ENCODE data around the gene ROPN1. TPM values are rescaled to one million over a fixed set of nuclear protein-coding genes. Genes with fewer than 3 reads are reported as not detected.
"Not testable (repeated sequence)": the region's sequence is repeated elsewhere in the genome, so short reads cannot be mapped to it uniquely, and the experiment has no call there.

The ROPN1 gene
- total and polyA plus RNA-seq, 2 of the 4 experiments (the other 2 are of a cell fraction): 0.03 to 0.18 TPM

DNA sequence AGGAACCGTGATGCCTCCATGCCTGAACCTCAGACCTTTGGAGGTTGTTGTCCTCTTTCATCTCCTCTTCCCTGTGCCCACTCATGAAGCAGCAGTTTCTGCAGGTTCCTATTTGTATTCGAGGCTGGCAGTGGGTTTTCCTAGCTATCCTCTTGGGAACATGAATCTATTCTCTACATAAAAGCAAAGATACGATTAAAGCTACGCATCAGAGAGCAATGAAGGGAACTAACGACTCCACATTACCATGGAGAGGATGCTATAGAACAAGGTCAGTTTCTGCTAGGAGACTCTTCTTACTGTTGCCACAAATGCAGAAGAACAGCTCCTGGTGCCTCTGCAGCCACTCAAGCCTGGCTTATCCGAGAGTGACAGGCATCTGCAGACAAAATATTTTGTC, 9.4 kb upstream of the ROPN1 start:
- WGBS, 2 experiments (ENCODE audit: extremely low coverage in 2 of 2, insufficient read length in 1 of 2): no CpG with 5 or more reads among the region's 6 CpGs
- H3K56ac ChIP-seq (ENCODE audit: extremely low read depth, insufficient read depth, low read length); H4K91ac ChIP-seq (ENCODE audit: insufficient read depth, low read depth, low read length); intact Hi-C loops (cut with micrococcal nuclease); H3K9me3 ChIP-seq (ENCODE audit: control insufficient read depth, insufficient read depth, low read length); dilution Hi-C loops (cut with HindIII; ENCODE audit: low sequenced_read_pairs, unreplicated experiment); H4K5ac ChIP-seq (ENCODE audit: low read depth, low read length); H3K36me3 ChIP-seq (ENCODE audit: control insufficient read depth, insufficient read depth, low read length); CTCF ChIA-PET; H3K18ac ChIP-seq (ENCODE audit: low read depth, low read length); H2AFZ ChIP-seq (replicated peaks; ENCODE audit: low read length, poor library complexity); H4K20me1 ChIP-seq (ENCODE audit: insufficient read depth, low read length); DNase-seq; H3K23ac ChIP-seq (ENCODE audit: low read depth, low read length); H3K4me3 ChIP-seq (ENCODE audit: insufficient read depth, low read depth, low read length); H2AK5ac ChIP-seq (ENCODE audit: low read depth, low read length); H3K9ac ChIP-seq (ENCODE audit: low read depth, low read length); H3K9me1 ChIP-seq (ENCODE audit: insufficient read depth, low read length); H3K4me1 ChIP-seq (ENCODE audit: control insufficient read depth, insufficient read depth, low read length); H4K8ac ChIP-seq (ENCODE audit: low read depth in 2 of 2, low read length in 2 of 2); POLR2A ChIA-PET (ENCODE audit: unreplicated experiment); H2BK120ac ChIP-seq (ENCODE audit: low read depth, low read length); H2BK5ac ChIP-seq (ENCODE audit: low read depth, low read length, poor library complexity, severe bottlenecking); H2AK9ac ChIP-seq (replicated peaks; ENCODE audit: low read depth, low read length, poor library complexity); H3K79me1 ChIP-seq (ENCODE audit: low read depth in 1 of 2, low read length in 2 of 2); ATAC-seq (ENCODE audit: low read depth); H3K14ac ChIP-seq (replicated peaks; ENCODE audit: low read depth, low read length); H2BK20ac ChIP-seq (ENCODE audit: low read depth, low read length); H2BK15ac ChIP-seq (ENCODE audit: low read depth, low read length); H3K4me2 ChIP-seq (ENCODE audit: low read depth, low read length); BruUV-seq (replicated peaks); in situ Hi-C loops (cut with MboI; ENCODE audit: low sequenced_read_pairs); H3K4ac ChIP-seq (ENCODE audit: low read depth, low read length); H3K27ac ChIP-seq (ENCODE audit: insufficient read depth, low read length): not testable (repeated sequence)
- H3K27me3 ChIP-seq (ENCODE audit: control insufficient read depth, insufficient read depth, low read length): peaks cover 41% of the 10 kb centered on the region

Data from IMR-90 (cell line).